Fibroblast of lung (primary cell): Measurements from ENCODE around the gene NFATC3. TPM values are rescaled to one million over a fixed set of nuclear protein-coding genes. Genes with fewer than 3 reads are reported as not detected.
"Not testable (repeated sequence)": the region's sequence is repeated elsewhere in the genome, so short reads cannot be mapped to it uniquely, and the experiment has no call there.

Experiments used
- DNase-seq, 2 donors: peaks; one replicate each; pipeline versions ENCODE4 v3.0.0 to v3.0.0-alpha.2; 2010; ENCODE audit warnings: low read depth in 2 of 2
- H2AFZ ChIP-seq: 2 replicates; pipeline ENCODE4 v1.5.1; 2012; ENCODE audit warnings: low read length, control low read depth, inconsistent platforms
- H3K27ac ChIP-seq: 2 replicates; pipeline ENCODE4 v1.5.1; 2011; ENCODE audit warnings: low read length, control low read depth; ENCODE audit not compliant: insufficient read depth
- H3K27me3 ChIP-seq: 2 replicates; pipeline ENCODE4 v1.5.1; 2011; ENCODE audit warnings: mild to moderate bottlenecking, low read length; ENCODE audit not compliant: control insufficient read depth, insufficient read depth
- H3K36me3 ChIP-seq: 2 replicates; pipeline ENCODE4 v1.5.1; 2011; ENCODE audit warnings: low read length; ENCODE audit not compliant: control insufficient read depth, insufficient read depth
- H3K4me1 ChIP-seq: 2 replicates; pipeline ENCODE4 v1.5.1; 2011; ENCODE audit warnings: low read length; ENCODE audit not compliant: control insufficient read depth, insufficient read depth; ENCODE audit errors: extremely low read depth
- H3K4me2 ChIP-seq: 2 replicates; pipeline ENCODE4 v1.5.1; 2011; ENCODE audit warnings: low read length, control low read depth; ENCODE audit not compliant: insufficient read depth; ENCODE audit errors: extremely low read depth
- H3K4me3 ChIP-seq, 4 experiments: fragments of 200-600 bp in 1 of 4; sonication (generic) in 1 of 4; replicated peaks in 1 of 4; 2 replicates each; pipeline ENCODE4 v1.5.1; 2011 to 2016; ENCODE audit warnings: low read length in 4 of 4, low read depth in 3 of 4, mild to moderate bottlenecking in 3 of 4, control low read depth in 2 of 4, inconsistent platforms in 1 of 4, mixed read lengths in 1 of 4; ENCODE audit not compliant: insufficient read depth in 1 of 4; ENCODE audit errors: control extremely low read depth in 1 of 4
- H3K79me2 ChIP-seq: 2 replicates; pipeline ENCODE4 v1.5.1; 2012; ENCODE audit warnings: mild to moderate bottlenecking, low read length, inconsistent platforms; ENCODE audit not compliant: control insufficient read depth, insufficient read depth
- H3K9ac ChIP-seq: 2 replicates; pipeline ENCODE4 v1.5.1; 2011; ENCODE audit warnings: mild to moderate bottlenecking, low read length, control low read depth; ENCODE audit not compliant: insufficient read depth
- H3K9me3 ChIP-seq: 2 replicates; pipeline ENCODE4 v1.5.1; 2012; ENCODE audit warnings: low read depth, low read length; ENCODE audit not compliant: control insufficient read depth, insufficient read depth
- H4K20me1 ChIP-seq: 2 replicates; pipeline ENCODE4 v1.5.1; 2011; ENCODE audit warnings: low read length; ENCODE audit not compliant: control insufficient read depth, insufficient read depth; ENCODE audit errors: extremely low read depth
- EZH2 ChIP-seq: IDR thresholded peaks from 2 replicates; pipeline ENCODE4 v1.5.1; 2012; ENCODE audit warnings: low read length, control low read depth, mild to moderate bottlenecking; ENCODE audit errors: missing control alignments
- polyA plus RNA-seq, 2 donors: library from polyadenylated mRNA; depleted of rRNA in 1 of 2; stranded (reverse) in 1 of 2; unstranded in 1 of 2; fragments of >200 nt; gene quantifications; 2 replicates each; pipeline ENCODE4 v1.2.1, GENCODE V29; 2011 to 2012; ENCODE audit warnings: missing spikeins in 1 of 2
- total RNA-seq: library from RNA; depleted of rRNA; stranded (reverse); fragments of >200 nt; gene quantifications from 2 replicates; pipeline ENCODE4 v1.2.1, GENCODE V29; 2014
- TF ChIP-seq, protein P1 (sequence below), 2 donors: IDR thresholded peaks in 1 of 2; conservative IDR thresholded peaks in 1 of 2; 1 replicate in 1 of 2; 2 replicates in 1 of 2; pipeline ENCODE4 v1.5.1; 2011 to 2012; ENCODE audit warnings: low read length in 2 of 2, control low read depth in 1 of 2, inconsistent platforms in 1 of 2, low read depth in 1 of 2, mild to moderate bottlenecking in 1 of 2

NFATC3 gene
- total and polyA plus RNA-seq, 2 donors (not counting 1 experiment from before 2014, with no cell fraction given), result 9.6 to 10.6 TPM

DNA sequence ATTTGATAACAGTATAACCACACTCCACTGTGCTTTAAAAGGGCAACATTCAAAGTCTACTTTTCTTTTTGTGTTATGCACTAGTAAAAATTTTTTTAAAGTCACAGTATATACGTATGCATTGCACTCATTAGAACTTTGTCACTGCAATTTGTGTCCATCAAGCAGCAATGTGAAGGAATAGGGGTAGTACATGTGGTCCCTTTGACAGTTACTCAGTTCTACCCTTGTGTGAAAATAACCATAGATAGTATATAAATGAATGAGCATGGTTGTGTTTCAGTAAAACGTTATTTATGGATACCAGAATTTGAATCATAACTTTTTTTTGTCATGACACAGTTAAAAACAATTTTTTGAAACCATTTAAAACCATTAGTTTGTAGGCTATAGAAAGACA, 30.7 kb downstream of the NFATC3 start:
- Histone ChIP-seq H3K4me2 (no peak overlapping the region), H3K27me3 (no peaks in the 10 kb centered on the region), H4K20me1 (no peaks in the 10 kb centered on the region), H3K9ac (no peak overlapping the region), H3K79me2 (peaks cover 24% of the 10 kb centered on the region), H3K27ac (no peak overlapping the region), H3K9me3 (no peaks in the 10 kb centered on the region), H2AFZ (no peak overlapping the region), H3K36me3 (no peaks in the 10 kb centered on the region), H3K4me1 (no peaks in the 10 kb centered on the region), H3K4me3 (no peak overlapping the region)
- DNase-seq, result no peak
- TF ChIP-seq, protein P1, sequence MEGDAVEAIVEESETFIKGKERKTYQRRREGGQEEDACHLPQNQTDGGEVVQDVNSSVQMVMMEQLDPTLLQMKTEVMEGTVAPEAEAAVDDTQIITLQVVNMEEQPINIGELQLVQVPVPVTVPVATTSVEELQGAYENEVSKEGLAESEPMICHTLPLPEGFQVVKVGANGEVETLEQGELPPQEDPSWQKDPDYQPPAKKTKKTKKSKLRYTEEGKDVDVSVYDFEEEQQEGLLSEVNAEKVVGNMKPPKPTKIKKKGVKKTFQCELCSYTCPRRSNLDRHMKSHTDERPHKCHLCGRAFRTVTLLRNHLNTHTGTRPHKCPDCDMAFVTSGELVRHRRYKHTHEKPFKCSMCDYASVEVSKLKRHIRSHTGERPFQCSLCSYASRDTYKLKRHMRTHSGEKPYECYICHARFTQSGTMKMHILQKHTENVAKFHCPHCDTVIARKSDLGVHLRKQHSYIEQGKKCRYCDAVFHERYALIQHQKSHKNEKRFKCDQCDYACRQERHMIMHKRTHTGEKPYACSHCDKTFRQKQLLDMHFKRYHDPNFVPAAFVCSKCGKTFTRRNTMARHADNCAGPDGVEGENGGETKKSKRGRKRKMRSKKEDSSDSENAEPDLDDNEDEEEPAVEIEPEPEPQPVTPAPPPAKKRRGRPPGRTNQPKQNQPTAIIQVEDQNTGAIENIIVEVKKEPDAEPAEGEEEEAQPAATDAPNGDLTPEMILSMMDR (conservative IDR thresholded peaks at IDR 0.05 in 1 of 2, IDR thresholded peaks at IDR 0.05 in 1 of 2; ENCODE audit: low read depth in 1 of 2, low read length in 2 of 2), result no peak
- no peak for TF ChIP-seq EZH2

DNA sequence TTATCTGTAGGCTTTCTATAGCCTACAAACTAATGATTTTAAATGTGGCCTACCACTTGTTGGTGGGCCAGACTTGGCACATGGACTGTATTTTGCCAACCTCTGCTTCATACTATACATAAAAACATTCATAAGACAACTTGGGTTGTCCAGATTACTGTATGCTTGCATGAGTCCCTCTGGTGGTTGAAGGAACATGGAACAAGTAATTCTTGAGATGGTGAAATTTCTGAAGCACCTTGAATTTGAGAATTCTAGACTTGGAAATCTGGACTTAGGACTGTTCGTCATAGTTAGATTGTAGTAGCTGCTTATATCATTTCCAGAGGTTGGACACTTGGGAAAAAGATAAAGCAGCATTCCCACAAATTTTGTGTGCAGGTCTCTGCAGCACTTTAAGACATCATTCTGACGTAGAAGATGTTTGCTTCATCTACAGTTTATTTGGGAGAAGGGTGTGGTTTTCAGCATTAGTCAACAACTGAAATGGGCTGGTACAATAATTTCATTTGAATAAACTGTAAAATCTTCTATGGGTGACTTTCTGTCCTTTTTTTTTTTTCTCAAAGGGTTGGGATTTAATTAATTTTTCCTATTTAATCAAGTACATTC, 31.2 kb downstream of the NFATC3 start:
- H3K27me3 ChIP-seq, result no peaks in the 10 kb centered on the region
- H3K4me1 ChIP-seq, result no peaks in the 10 kb centered on the region
- DNase-seq, result peak; percentile 23 to 53
- no peaks in the 10 kb centered on the region for H4K20me1 ChIP-seq
- no peak overlapping the region for H3K4me3 ChIP-seq
- H3K79me2 ChIP-seq, result peaks cover 23% of the 10 kb centered on the region
- H2AFZ ChIP-seq, result no peak overlapping the region
- H3K9ac ChIP-seq, result no peak overlapping the region
- no peaks in the 10 kb centered on the region for H3K36me3 ChIP-seq
- H3K9me3 ChIP-seq, result no peaks in the 10 kb centered on the region
- no peak for TF ChIP-seq EZH2
- TF ChIP-seq, protein P1 (conservative IDR thresholded peaks at IDR 0.05 in 1 of 2, IDR thresholded peaks at IDR 0.05 in 1 of 2; ENCODE audit: low read depth in 1 of 2, low read length in 2 of 2), result peak; percentile 50 to 69
- no peak overlapping the region for H3K4me2 ChIP-seq
- H3K27ac ChIP-seq, result no peak overlapping the region

GRCh38 chr16:68117884-68118283, 32.7 kb downstream of the NFATC3 start:
- Histone ChIP-seq H2AFZ (no peak overlapping the region), H3K4me1 (no peaks in the 10 kb centered on the region), H3K4me3 (no peak overlapping the region), H3K79me2 (peaks cover 21% of the 10 kb centered on the region), H4K20me1 (no peaks in the 10 kb centered on the region), H3K36me3 (no peaks in the 10 kb centered on the region), H3K27me3 (no peaks in the 10 kb centered on the region), H3K27ac (no peak overlapping the region), H3K9ac (no peak overlapping the region), H3K9me3 (no peaks in the 10 kb centered on the region), H3K4me2 (no peak overlapping the region)
- no peak for DNase-seq
- no peak for TF ChIP-seq EZH2
- TF ChIP-seq, protein P1 (conservative IDR thresholded peaks at IDR 0.05 in 1 of 2, IDR thresholded peaks at IDR 0.05 in 1 of 2; ENCODE audit: low read depth in 1 of 2, low read length in 2 of 2), result no peak

- peaks cover 12% of the 10 kb centered on the region for H3K79me2 ChIP-seq
- DNase-seq, H3K27me3 ChIP-seq, H3K4me1 ChIP-seq, H3K4me3 ChIP-seq, H3K9ac ChIP-seq, H4K20me1 ChIP-seq, H3K27ac ChIP-seq, H3K36me3 ChIP-seq, H2AFZ ChIP-seq, H3K4me2 ChIP-seq, H3K9me3 ChIP-seq: not testable (repeated sequence)
These were observed 33.8 kb downstream of the NFATC3 start for GRCh38 chr16:68118954-68119353.

- H3K4me1 ChIP-seq, H3K9me3 ChIP-seq, H3K4me3 ChIP-seq, DNase-seq, H3K27me3 ChIP-seq, H3K9ac ChIP-seq, H3K79me2 ChIP-seq, H3K4me2 ChIP-seq, H3K27ac ChIP-seq, H2AFZ ChIP-seq, H4K20me1 ChIP-seq, H3K36me3 ChIP-seq: not testable (repeated sequence)
These were observed 35.3 kb downstream of the NFATC3 start for GRCh38 chr16:68120496-68120895.
